Fibroblast of mammary gland (primary cell): ENCODE data around the gene DEPP1.

ENCODE experiments used
- DNase-seq: peaks from one replicate; pipeline ENCODE4 v3.0.0-alpha.2; 2010; ENCODE audit warnings: low read depth
- H3K4me3 ChIP-seq: 2 replicates; pipeline ENCODE4 v1.5.1; 2011; ENCODE audit warnings: low read depth, mild to moderate bottlenecking, low read length, moderate library complexity; ENCODE audit not compliant: control insufficient read depth
- TF ChIP-seq, protein P1 (sequence below): conservative IDR thresholded peaks from 2 replicates; pipeline ENCODE4 v1.5.1; 2011; ENCODE audit warnings: low read depth, low read length, inconsistent platforms; ENCODE audit not compliant: control insufficient read depth, insufficient read depth

The DEPP1 gene

DNA sequence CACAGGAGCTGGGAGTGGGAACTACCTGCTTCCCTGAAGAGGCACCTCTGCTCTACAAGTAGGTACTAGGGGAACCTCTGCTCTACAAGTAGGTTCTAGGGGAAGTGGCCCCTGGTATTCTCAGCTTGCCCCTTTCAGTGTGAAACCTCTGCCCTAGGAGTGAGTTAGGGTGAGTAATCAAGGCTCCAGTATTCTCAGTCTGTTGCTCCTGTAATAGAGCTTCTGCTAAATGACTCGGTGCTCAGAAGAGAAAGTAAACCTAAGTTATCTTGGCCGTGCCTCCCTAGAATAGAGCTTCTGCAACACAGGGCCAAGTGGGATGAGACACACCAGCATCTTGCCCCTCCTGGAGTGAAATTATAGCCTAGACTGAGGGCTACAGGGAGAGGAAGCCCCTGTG lies 32.4 kb downstream of the DEPP1 start:
- TF ChIP-seq, protein P1, sequence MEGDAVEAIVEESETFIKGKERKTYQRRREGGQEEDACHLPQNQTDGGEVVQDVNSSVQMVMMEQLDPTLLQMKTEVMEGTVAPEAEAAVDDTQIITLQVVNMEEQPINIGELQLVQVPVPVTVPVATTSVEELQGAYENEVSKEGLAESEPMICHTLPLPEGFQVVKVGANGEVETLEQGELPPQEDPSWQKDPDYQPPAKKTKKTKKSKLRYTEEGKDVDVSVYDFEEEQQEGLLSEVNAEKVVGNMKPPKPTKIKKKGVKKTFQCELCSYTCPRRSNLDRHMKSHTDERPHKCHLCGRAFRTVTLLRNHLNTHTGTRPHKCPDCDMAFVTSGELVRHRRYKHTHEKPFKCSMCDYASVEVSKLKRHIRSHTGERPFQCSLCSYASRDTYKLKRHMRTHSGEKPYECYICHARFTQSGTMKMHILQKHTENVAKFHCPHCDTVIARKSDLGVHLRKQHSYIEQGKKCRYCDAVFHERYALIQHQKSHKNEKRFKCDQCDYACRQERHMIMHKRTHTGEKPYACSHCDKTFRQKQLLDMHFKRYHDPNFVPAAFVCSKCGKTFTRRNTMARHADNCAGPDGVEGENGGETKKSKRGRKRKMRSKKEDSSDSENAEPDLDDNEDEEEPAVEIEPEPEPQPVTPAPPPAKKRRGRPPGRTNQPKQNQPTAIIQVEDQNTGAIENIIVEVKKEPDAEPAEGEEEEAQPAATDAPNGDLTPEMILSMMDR = no peak
- DNase-seq = peak; percentile 41
- no peak overlapping the region for H3K4me3 ChIP-seq

DNA sequence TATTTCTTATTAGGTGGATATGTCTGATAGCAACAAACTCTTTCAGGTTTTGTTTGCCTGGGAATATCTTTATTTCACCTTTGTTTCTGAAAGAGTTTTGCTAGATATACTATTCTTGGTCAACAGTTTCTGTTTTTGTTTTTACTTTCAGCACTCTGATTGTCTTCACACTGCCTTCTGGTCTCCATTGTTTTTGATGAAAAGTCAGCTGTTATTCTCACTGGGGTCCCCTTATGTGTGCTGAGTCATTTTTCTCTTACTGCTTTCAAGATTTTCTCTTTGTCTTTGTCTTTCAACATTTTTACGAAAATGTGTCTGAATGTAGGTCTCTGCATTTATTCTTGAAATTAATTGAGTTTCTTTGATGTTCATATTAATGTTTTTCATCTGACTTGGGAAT lies 34.3 kb downstream of the DEPP1 start:
- H3K4me3 ChIP-seq = no peak overlapping the region
- DNase-seq = no peak
- TF ChIP-seq, protein P1 = no peak

DNA sequence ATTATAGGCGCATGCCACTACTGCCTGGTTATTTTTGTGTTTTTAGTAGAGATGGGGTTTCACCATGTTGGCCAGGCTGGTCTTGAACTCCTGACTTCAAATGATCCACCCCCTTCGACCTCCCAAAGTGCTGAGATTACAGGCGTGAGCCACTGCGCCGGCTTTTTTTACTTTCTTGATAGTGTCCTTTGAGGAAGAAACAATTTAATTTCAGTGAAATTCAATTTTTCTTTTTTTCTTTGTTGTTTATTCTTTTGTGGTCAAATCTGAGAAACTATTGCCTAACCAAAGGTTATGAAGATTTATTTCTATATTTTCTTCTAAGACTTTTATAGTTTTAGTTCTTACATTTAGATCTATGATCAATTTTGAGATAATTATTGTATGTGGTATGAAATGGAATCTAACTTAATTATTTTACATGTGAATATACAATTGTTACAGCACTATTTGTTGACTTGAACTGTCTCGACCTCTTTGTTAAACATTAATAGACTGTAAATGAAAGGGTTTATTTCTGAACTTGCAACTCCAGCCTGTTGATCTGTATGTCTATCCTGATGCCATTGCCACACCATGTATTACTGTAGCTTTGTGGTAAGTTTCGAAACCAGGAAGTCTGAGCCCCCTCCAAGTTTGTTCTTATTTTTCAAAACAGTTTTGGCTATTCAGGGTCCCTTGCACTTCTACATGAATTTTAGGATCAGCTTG lies 38.8 kb downstream of the DEPP1 start:
- no peak overlapping the region for H3K4me3 ChIP-seq
- TF ChIP-seq, protein P1 = no peak
- DNase-seq = peak; percentile 36

DNA sequence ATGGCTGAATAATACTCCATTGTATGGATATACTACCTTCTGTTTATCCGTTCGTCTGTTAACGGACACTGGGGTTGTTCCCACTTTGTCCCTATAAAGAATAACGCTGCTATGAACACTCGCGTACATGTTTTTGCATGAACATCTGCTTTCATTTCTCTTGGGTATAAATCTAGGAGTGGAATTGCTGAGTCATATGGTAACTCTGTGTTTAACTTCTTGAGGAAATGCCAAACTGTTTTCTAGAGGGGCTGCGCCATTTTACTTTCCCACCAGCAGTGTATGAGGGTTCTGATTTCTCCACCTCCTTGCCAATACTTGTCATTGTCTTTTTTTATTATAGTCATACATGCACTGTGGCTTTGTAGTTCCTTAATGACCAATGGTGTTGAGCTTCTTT lies 39.7 kb downstream of the DEPP1 start:
- TF ChIP-seq, protein P1 = no peak
- peak; percentile 60 for DNase-seq
- no peak overlapping the region for H3K4me3 ChIP-seq

- no peak overlapping the region for H3K4me3 ChIP-seq
- DNase-seq = peak; percentile 70
- TF ChIP-seq, protein P1 = no peak
Measured at GRCh38 chr10:44937196-44938005, 41.2 kb downstream of the DEPP1 start.

GRCh38 chr10:44936314-44936975 lies 42.2 kb downstream of the DEPP1 start:
- DNase-seq = no peak
- H3K4me3 ChIP-seq = no peak overlapping the region
- TF ChIP-seq, protein P1 = no peak
